HepG2 (cell line): ENCODE results near the gene KCTD21. TPM values are rescaled to one million over a fixed set of nuclear protein-coding genes. Genes with fewer than 3 reads are reported as not detected.

Experiments
- AHDC1 ChIP-seq: sonication (generic); formaldehyde crosslinking; IDR thresholded peaks from 2 replicates; pipeline ENCODE4 v1.5.1; 2020; ENCODE audit warnings: mild to moderate bottlenecking, missing genetic modification reagents, borderline replicate concordance
- BORCS8-MEF2B ChIP-seq: sonication (generic); formaldehyde crosslinking; IDR thresholded peaks from 2 replicates; pipeline ENCODE4 v1.8.0; 2022; ENCODE audit warnings: mild to moderate bottlenecking, missing genetic modification reagents
- CEBPG ChIP-seq: IDR thresholded peaks from 2 replicates; pipeline ENCODE4 v1.6.1; 2016
- CREM ChIP-seq, 2 experiments: sonication (generic) in 1 of 2; formaldehyde crosslinking in 1 of 2; IDR thresholded peaks; 2 replicates each; pipeline versions ENCODE4 v1.4.0 to v1.6.1; 2016 to 2020; ENCODE audit warnings: antibody characterized with exemption in 1 of 2, mild to moderate bottlenecking in 1 of 2, missing genetic modification reagents in 1 of 2
- DRAP1 ChIP-seq: IDR thresholded peaks from 2 replicates; pipeline ENCODE4 v1.6.1; 2016; ENCODE audit warnings: missing genetic modification reagents, missing compliant biosample characterization
- HMG20A ChIP-seq: IDR thresholded peaks from 2 replicates; pipeline ENCODE4 v1.6.1; 2016; ENCODE audit warnings: borderline replicate concordance
- MIXL1 ChIP-seq: IDR thresholded peaks from 2 replicates; pipeline ENCODE4 v1.6.1; 2016
- NR1H2 ChIP-seq: sonication (generic); formaldehyde crosslinking; IDR thresholded peaks from 2 replicates; pipeline ENCODE4 v1.8.1; 2022; ENCODE audit warnings: low read depth, missing genetic modification reagents, borderline replicate concordance
- PTBP1 ChIP-seq: fragments of 200-400 bp; formaldehyde crosslinking; IDR thresholded peaks from 2 replicates; pipeline ENCODE4 v1.6.1; 2018; ENCODE audit warnings: low read length, low read depth; ENCODE audit not compliant: poor library complexity, severe bottlenecking
- SOX5 ChIP-seq: IDR thresholded peaks from 2 replicates; pipeline ENCODE4 v1.6.1; 2016; ENCODE audit warnings: borderline replicate concordance
- THAP8 ChIP-seq: sonication (generic); formaldehyde crosslinking; IDR thresholded peaks from 2 replicates; pipeline ENCODE4 v1.5.1; 2020; ENCODE audit warnings: missing genetic modification reagents, mild to moderate bottlenecking, borderline replicate concordance
- THRA ChIP-seq: sonication (generic); formaldehyde crosslinking; IDR thresholded peaks from 2 replicates; pipeline ENCODE4 v1.4.0; 2020; ENCODE audit warnings: missing genetic modification reagents, borderline replicate concordance
- ZNF292 ChIP-seq: sonication (generic); formaldehyde crosslinking; IDR thresholded peaks from 2 replicates; pipeline ENCODE4 v1.8.1; 2022; ENCODE audit warnings: mild to moderate bottlenecking, low read depth, missing genetic modification reagents, borderline replicate concordance
- ZNF30 ChIP-seq: sonication (generic); formaldehyde crosslinking; IDR thresholded peaks from 2 replicates; pipeline ENCODE4 v1.5.0; 2020; ENCODE audit warnings: mild to moderate bottlenecking, missing genetic modification reagents
- ZNF710 ChIP-seq: sonication (generic); formaldehyde crosslinking; IDR thresholded peaks from 2 replicates; pipeline ENCODE4 v1.5.0; 2020; ENCODE audit warnings: mild to moderate bottlenecking, missing genetic modification reagents, borderline replicate concordance
- ZNF747 ChIP-seq: sonication (generic); formaldehyde crosslinking; IDR thresholded peaks from 2 replicates; pipeline ENCODE4 v1.8.1; 2023; ENCODE audit warnings: missing genetic modification reagents, mild to moderate bottlenecking, borderline replicate concordance
- polyA plus RNA-seq, 8 experiments: library from polyadenylated mRNA; depleted of rRNA in 3 of 8; stranded (reverse) in 7 of 8; unstranded in 1 of 8; fragments of >200 nt; fragmentation: Illumina TruSeq in 4 of 8; extraction: Trizol in 4 of 8; gene quantifications; 2 replicates each; pipeline versions ENCODE4 v1.2.1 to v1.2.3, GENCODE V29; 2011 to 2016; ENCODE audit warnings: low read depth in 4 of 8, missing spikeins in 1 of 8, mixed read lengths in 1 of 8; ENCODE audit not compliant: insufficient read depth in 1 of 8
- total RNA-seq, 5 experiments: library from RNA; depleted of rRNA; stranded (reverse); fragments of >200 nt; fragmentation: Illumina TruSeq; extraction: Trizol; gene quantifications; 2 replicates each; pipeline ENCODE4 v1.2.3, GENCODE V29; 2016; ENCODE audit warnings: low read depth in 1 of 5

KCTD21 gene
- total and polyA plus RNA-seq, 2 of the 13 experiments (the other 11 are each of a cell fraction or from before 2014, with no cell fraction given) = 3.1 to 13.5 TPM

GRCh38 chr11:78202733-78203167, 14.3 kb upstream of the KCTD21 start (continued):
- TF ChIP-seq AHDC1 (CRISPR knock-in tag) (peak; percentile 50; the same call in 1 of the 2 replicates), MIXL1 (CRISPR knock-in tag) (peak; percentile 89), PTBP1 (no peak), HMG20A (peak; percentile 75; the same call in 1 of the 2 replicates), NR1H2 (CRISPR knock-in tag) (no peak), BORCS8-MEF2B (CRISPR knock-in tag) (no peak), DRAP1 (CRISPR knock-in tag) (peak; percentile 63; the same call in 1 of the 2 replicates), ZNF710 (CRISPR knock-in tag) (peak; percentile 80; the same call in 1 of the 2 replicates), ZNF30 (CRISPR knock-in tag) (no peak), CEBPG (CRISPR knock-in tag) (peak; percentile 83), SOX5 (CRISPR knock-in tag) (peak; percentile 90), ZNF292 (CRISPR knock-in tag) (peak; percentile 86; the same call in 1 of the 2 replicates), THRA (CRISPR knock-in tag) (peak; percentile 68; the same call in 1 of the 2 replicates), CREM (IDR thresholded peaks at IDR 0.05) (peak; percentile 52; the same call in 1 of the 2 replicates), CREM (CRISPR knock-in tag; IDR thresholded peaks at IDR 0.05) (no peak), ZNF747 (CRISPR knock-in tag) (no peak), THAP8 (CRISPR knock-in tag) (no peak)
